ENCODE data around the gene MTA1.

MTA1 gene

GRCh38 chr14:105392131-105393090, 27.2 kb upstream of the MTA1 start:
- Histone ChIP-seq H3K36me3 (ENCODE audit: control insufficient read depth, low read length) (no peaks in the 10 kb centered on the region), H3K4me3 (ENCODE audit: low read length) (no peak overlapping the region), H3F3A (ENCODE audit: control insufficient read depth, insufficient read depth) (no peaks in the 10 kb centered on the region), H3K4me2 (ENCODE audit: low read length) (no peak overlapping the region), H4K20me1 (ENCODE audit: control insufficient read depth, insufficient read depth, low read depth, low read length) (no peaks in the 10 kb centered on the region), H3K9me3 (ENCODE audit: control insufficient read depth, insufficient read depth, low read length) (no peaks in the 10 kb centered on the region), H3K4me1 (ENCODE audit: control insufficient read depth, low read length) (peaks cover 11% of the 10 kb centered on the region), H3K27me3 (ENCODE audit: control insufficient read depth, low read length) (no peaks in the 10 kb centered on the region), H3K79me2 (ENCODE audit: control insufficient read depth, low read length) (no peaks in the 10 kb centered on the region), H3K27ac (ENCODE audit: low read depth, low read length) (no peak overlapping the region), H3K9me2 (replicated peaks; ENCODE audit: control insufficient read depth, low read length) (no peaks in the 10 kb centered on the region)
- TF ChIP-seq EZH2phosphoT487 (IDR thresholded peaks at IDR 0.05; ENCODE audit: borderline replicate concordance, low read length), result no peak
- no peak for TF ChIP-seq CTCF (IDR thresholded peaks at IDR 0.05; ENCODE audit: low read depth, low read length, poor library complexity, severe bottlenecking)

- H3K4me2 ChIP-seq (ENCODE audit: low read length), result no peak overlapping the region
- H3K9me3 ChIP-seq (ENCODE audit: control insufficient read depth, insufficient read depth, low read length), result no peaks in the 10 kb centered on the region
- no peak overlapping the region for H3K4me3 ChIP-seq (ENCODE audit: low read length)
- no peak overlapping the region for H3K27ac ChIP-seq (ENCODE audit: low read depth, low read length)
- TF ChIP-seq CTCF (IDR thresholded peaks at IDR 0.05; ENCODE audit: low read depth, low read length, poor library complexity, severe bottlenecking) (no peak), EZH2phosphoT487 (IDR thresholded peaks at IDR 0.05; ENCODE audit: borderline replicate concordance, low read length) (no peak)
- H3K9me2 ChIP-seq (replicated peaks; ENCODE audit: control insufficient read depth, low read length), result no peaks in the 10 kb centered on the region
- no peaks in the 10 kb centered on the region for H4K20me1 ChIP-seq (ENCODE audit: control insufficient read depth, insufficient read depth, low read depth, low read length)
- no peaks in the 10 kb centered on the region for H3K36me3 ChIP-seq (ENCODE audit: control insufficient read depth, low read length)
- H3K79me2 ChIP-seq (ENCODE audit: control insufficient read depth, low read length), result no peaks in the 10 kb centered on the region
- H3K27me3 ChIP-seq (ENCODE audit: control insufficient read depth, low read length), result no peaks in the 10 kb centered on the region
- H3K4me1 ChIP-seq (ENCODE audit: control insufficient read depth, low read length), result peaks cover 18% of the 10 kb centered on the region
- no peaks in the 10 kb centered on the region for H3F3A ChIP-seq (ENCODE audit: control insufficient read depth, insufficient read depth)
Measured at GRCh38 chr14:105393151-105393550, 26.5 kb upstream of the MTA1 start.

GRCh38 chr14:105394714-105395537, 24.7 kb upstream of the MTA1 start:
- no peaks in the 10 kb centered on the region for H3K9me2 ChIP-seq (replicated peaks; ENCODE audit: control insufficient read depth, low read length)
- H3K27me3 ChIP-seq (ENCODE audit: control insufficient read depth, low read length), result no peaks in the 10 kb centered on the region
- H3K4me2 ChIP-seq (ENCODE audit: low read length), result no peak overlapping the region
- H4K20me1 ChIP-seq (ENCODE audit: control insufficient read depth, insufficient read depth, low read depth, low read length), result no peaks in the 10 kb centered on the region
- no peak overlapping the region for H3K4me3 ChIP-seq (ENCODE audit: low read length)
- H3K36me3 ChIP-seq (ENCODE audit: control insufficient read depth, low read length), result peaks cover 13% of the 10 kb centered on the region
- peaks cover 29% of the 10 kb centered on the region for H3K4me1 ChIP-seq (ENCODE audit: control insufficient read depth, low read length)
- peaks cover 15% of the 10 kb centered on the region for H3K79me2 ChIP-seq (ENCODE audit: control insufficient read depth, low read length)
- H3K27ac ChIP-seq (ENCODE audit: low read depth, low read length), result no peak overlapping the region
- no peaks in the 10 kb centered on the region for H3K9me3 ChIP-seq (ENCODE audit: control insufficient read depth, insufficient read depth, low read length)
- H3F3A ChIP-seq (ENCODE audit: control insufficient read depth, insufficient read depth), result no peaks in the 10 kb centered on the region
- TF ChIP-seq EZH2phosphoT487 (IDR thresholded peaks at IDR 0.05; ENCODE audit: borderline replicate concordance, low read length), result no peak
- no peak for TF ChIP-seq CTCF (IDR thresholded peaks at IDR 0.05; ENCODE audit: low read depth, low read length, poor library complexity, severe bottlenecking)
